Measurements from ENCODE around the gene TNFSF11. TPM values are rescaled to one million over a fixed set of nuclear protein-coding genes. Genes with fewer than 3 reads are reported as not detected.

Gene TNFSF11
- total and polyA plus RNA-seq, 2 donors (not counting 3 experiments of a cell fraction or from before 2014, with no cell fraction given), result not detected

DNA sequence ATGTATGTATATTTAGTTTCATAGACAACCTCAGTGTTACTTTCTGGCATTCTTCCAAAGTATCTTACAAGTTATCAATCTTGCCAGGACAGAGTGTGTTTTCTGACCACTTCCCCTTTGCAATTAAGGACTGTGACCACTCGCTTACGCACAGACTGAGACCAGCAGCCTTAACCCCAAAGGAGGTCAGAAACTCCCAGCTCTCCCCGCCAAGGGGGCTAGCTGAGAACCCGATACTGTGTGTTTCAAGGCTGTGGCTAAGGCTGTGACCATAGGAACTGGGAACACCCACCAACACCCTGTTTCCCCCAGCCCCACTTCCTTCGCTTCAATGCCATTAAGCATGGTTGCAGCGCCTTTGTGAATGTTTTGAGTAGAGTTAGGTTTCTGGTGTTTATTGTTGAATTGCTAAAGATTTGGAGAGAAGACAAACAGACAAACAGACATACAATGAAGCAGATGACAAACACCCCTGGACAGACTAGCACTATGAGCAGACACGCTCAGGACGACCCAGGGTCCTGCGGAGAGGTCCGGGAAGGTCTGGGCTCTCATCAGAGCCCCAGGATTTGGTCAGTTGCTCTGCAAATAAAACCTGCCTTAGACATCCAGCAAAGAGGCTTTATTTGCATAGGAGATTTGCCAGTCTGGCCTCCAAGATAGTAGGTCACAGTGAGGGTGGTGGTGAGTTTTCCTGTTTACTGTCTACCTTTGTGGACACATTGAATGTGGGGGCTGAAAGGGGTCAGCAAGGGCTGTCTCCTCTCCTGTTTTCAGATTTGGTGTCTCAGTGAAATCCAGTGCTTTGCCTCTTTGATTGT is 25.0 kb upstream of the TNFSF11 start:
- intact Hi-C loops (cut with micrococcal nuclease), result no loop called here
- TF ChIP-seq GATA2 (IDR thresholded peaks at IDR 0.05; ENCODE audit: insufficient read depth, insufficient read length, low read depth, low read length), result peak; percentile 85
- TF ChIP-seq, protein P1, sequence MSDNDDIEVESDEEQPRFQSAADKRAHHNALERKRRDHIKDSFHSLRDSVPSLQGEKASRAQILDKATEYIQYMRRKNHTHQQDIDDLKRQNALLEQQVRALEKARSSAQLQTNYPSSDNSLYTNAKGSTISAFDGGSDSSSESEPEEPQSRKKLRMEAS (IDR thresholded peaks at IDR 0.05; ENCODE audit: insufficient read depth, insufficient read length), result no peak
- Histone ChIP-seq H2AFZ (ENCODE audit: low read depth, low read length) (peak overlapping the region; percentile 55), H3K4me3 (replicated peaks in 1 of 3; ENCODE audit: insufficient read depth in 1 of 3, low read depth in 1 of 3, low read length in 3 of 3) (no peak overlapping the region), H3K4me1 (ENCODE audit: control insufficient read depth, extremely low read depth, insufficient read depth, low read length) (peaks cover 27% of the 10 kb centered on the region), H3K4me2 (ENCODE audit: insufficient read depth, low read length) (peak overlapping the region; percentile 32), H3K27me3 (ENCODE audit: control insufficient read depth in 2 of 2, insufficient read depth in 2 of 2, low read length in 2 of 2) (no peaks in the 10 kb centered on the region), H4K20me1 (replicated peaks; ENCODE audit: control insufficient read depth, extremely low read depth, insufficient read depth, low read length) (no peaks in the 10 kb centered on the region), H3K9me3 (replicated peaks; ENCODE audit: control insufficient read depth, insufficient read depth, low read length) (no peaks in the 10 kb centered on the region), H3K9me1 (replicated peaks; ENCODE audit: control insufficient read depth, extremely low read depth, insufficient read depth, low read length) (no peaks in the 10 kb centered on the region), H3K9ac (replicated peaks; ENCODE audit: extremely low read depth, insufficient read depth, low read length) (no peak overlapping the region), H3K27ac (ENCODE audit: insufficient read depth, low read depth, low read length) (peak overlapping the region; percentile 10), H3K36me3 (ENCODE audit: control insufficient read depth in 2 of 2, extremely low read depth in 1 of 2, insufficient read depth in 2 of 2, low read length in 2 of 2) (no peaks in the 10 kb centered on the region), H3K79me2 (ENCODE audit: control insufficient read depth, insufficient read depth, low read length) (no peaks in the 10 kb centered on the region)
- FAIRE-seq (peak; percentile 77), DNase-seq (ENCODE audit: low read depth, low spot score) (peak; percentile 82)
- dilution Hi-C loops (cut with MboI; ENCODE audit: extremely low pct_ligation_motif_present, low sequenced_read_pairs), result no loop called here
- ChIA-PET CTCF (no interaction called here), POLR2A (no interaction called here)
- BruUV-seq (replicated peaks), result no TSS peak

DNA sequence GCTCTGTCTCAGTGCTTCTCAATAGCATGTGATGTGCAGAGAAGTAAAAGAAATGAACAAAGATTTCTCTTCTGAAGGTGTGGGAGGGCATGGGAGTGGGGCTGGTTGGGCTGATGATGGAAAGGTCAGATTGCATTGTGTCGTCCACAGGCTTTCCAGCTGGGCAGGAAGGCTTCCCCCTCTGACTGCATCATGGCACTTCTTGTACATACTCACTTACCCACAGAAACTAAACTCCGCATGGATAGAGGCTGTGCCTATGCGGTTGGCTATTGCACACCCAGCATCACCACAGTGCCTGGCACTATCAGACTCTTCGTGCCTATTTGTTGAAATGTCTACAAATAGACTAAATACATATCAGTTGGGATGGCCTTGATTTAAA is 24.4 kb upstream of the TNFSF11 start:
- Histone ChIP-seq H3K4me1 (ENCODE audit: control insufficient read depth, extremely low read depth, insufficient read depth, low read length) (peaks cover 32% of the 10 kb centered on the region), H3K4me3 (replicated peaks in 1 of 3; ENCODE audit: insufficient read depth in 1 of 3, low read depth in 1 of 3, low read length in 3 of 3) (no peak overlapping the region), H4K20me1 (replicated peaks; ENCODE audit: control insufficient read depth, extremely low read depth, insufficient read depth, low read length) (no peaks in the 10 kb centered on the region), H3K27ac (ENCODE audit: insufficient read depth, low read depth, low read length) (no peak overlapping the region), H2AFZ (ENCODE audit: low read depth, low read length) (no peak overlapping the region), H3K9me3 (replicated peaks; ENCODE audit: control insufficient read depth, insufficient read depth, low read length) (no peaks in the 10 kb centered on the region), H3K79me2 (ENCODE audit: control insufficient read depth, insufficient read depth, low read length) (no peaks in the 10 kb centered on the region), H3K27me3 (ENCODE audit: control insufficient read depth in 2 of 2, insufficient read depth in 2 of 2, low read length in 2 of 2) (no peaks in the 10 kb centered on the region), H3K4me2 (ENCODE audit: insufficient read depth, low read length) (no peak overlapping the region), H3K9me1 (replicated peaks; ENCODE audit: control insufficient read depth, extremely low read depth, insufficient read depth, low read length) (no peaks in the 10 kb centered on the region), H3K36me3 (ENCODE audit: control insufficient read depth in 2 of 2, extremely low read depth in 1 of 2, insufficient read depth in 2 of 2, low read length in 2 of 2) (no peaks in the 10 kb centered on the region), H3K9ac (replicated peaks; ENCODE audit: extremely low read depth, insufficient read depth, low read length) (no peak overlapping the region)
- dilution Hi-C loops (cut with MboI; ENCODE audit: extremely low pct_ligation_motif_present, low sequenced_read_pairs), result no loop called here
- peak; percentile 48 for FAIRE-seq
- TF ChIP-seq EZH2 (IDR thresholded peaks at IDR 0.05; ENCODE audit: borderline replicate concordance, low read depth, low read length, severe bottlenecking) (no peak), GATA2 (IDR thresholded peaks at IDR 0.05; ENCODE audit: insufficient read depth, insufficient read length, low read depth, low read length) (no peak), POLR2A (IDR thresholded peaks at IDR 0.05; ENCODE audit: low read depth, low read length) (no peak), JUN (IDR thresholded peaks at IDR 0.05; ENCODE audit: borderline replicate concordance, insufficient read depth, insufficient read length, low read depth) (no peak), FOS (IDR thresholded peaks at IDR 0.05; ENCODE audit: borderline replicate concordance, insufficient read depth, low read length) (no peak), POLR2AphosphoS5 (IDR thresholded peaks at IDR 0.05; ENCODE audit: insufficient read depth, low read depth, low read length) (no peak), MYC (IDR thresholded peaks at IDR 0.05; ENCODE audit: low read depth, low read length) (no peak)
- TF ChIP-seq, protein P1 (IDR thresholded peaks at IDR 0.05; ENCODE audit: insufficient read depth, insufficient read length), result no peak
- TF ChIP-seq, protein P2, sequence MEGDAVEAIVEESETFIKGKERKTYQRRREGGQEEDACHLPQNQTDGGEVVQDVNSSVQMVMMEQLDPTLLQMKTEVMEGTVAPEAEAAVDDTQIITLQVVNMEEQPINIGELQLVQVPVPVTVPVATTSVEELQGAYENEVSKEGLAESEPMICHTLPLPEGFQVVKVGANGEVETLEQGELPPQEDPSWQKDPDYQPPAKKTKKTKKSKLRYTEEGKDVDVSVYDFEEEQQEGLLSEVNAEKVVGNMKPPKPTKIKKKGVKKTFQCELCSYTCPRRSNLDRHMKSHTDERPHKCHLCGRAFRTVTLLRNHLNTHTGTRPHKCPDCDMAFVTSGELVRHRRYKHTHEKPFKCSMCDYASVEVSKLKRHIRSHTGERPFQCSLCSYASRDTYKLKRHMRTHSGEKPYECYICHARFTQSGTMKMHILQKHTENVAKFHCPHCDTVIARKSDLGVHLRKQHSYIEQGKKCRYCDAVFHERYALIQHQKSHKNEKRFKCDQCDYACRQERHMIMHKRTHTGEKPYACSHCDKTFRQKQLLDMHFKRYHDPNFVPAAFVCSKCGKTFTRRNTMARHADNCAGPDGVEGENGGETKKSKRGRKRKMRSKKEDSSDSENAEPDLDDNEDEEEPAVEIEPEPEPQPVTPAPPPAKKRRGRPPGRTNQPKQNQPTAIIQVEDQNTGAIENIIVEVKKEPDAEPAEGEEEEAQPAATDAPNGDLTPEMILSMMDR (IDR thresholded peaks at IDR 0.05; ENCODE audit: extremely low read depth in 1 of 2, insufficient read depth in 1 of 2, low read depth in 1 of 2, low read length in 2 of 2), result no peak
- intact Hi-C loops (cut with micrococcal nuclease), result no loop called here
- no TSS peak for BruUV-seq (replicated peaks)
- ChIA-PET POLR2A (no interaction called here), CTCF (no interaction called here)
- DNase-seq (ENCODE audit: low read depth, low spot score), result peak; percentile 45
